Measurements from ENCODE around the gene GUCY2C. TPM values are rescaled to one million over a fixed set of nuclear protein-coding genes. Genes with fewer than 3 reads are reported as not detected.

The GUCY2C gene
- total and polyA plus RNA-seq, 3 experiments from 2014 or later, result not detected

GRCh38 chr12:14678547-14679150 is 17.8 kb downstream of the GUCY2C start:
- POLR2A ChIA-PET, result interaction anchor here (0.5 kb wide), 1 partner anchor 593 kb away, joined by 4 read pairs; no protein-coding TSS in a partner anchor
- no peak overlapping the region for H3K4me3 ChIP-seq (ENCODE audit: low read length)
- no peaks in the 10 kb centered on the region for H3K9me3 Mint-ChIP-seq
- no peaks in the 10 kb centered on the region for H3K4me1 ChIP-seq (ENCODE audit: insufficient read depth, low read length)
- H3K27ac ChIP-seq (ENCODE audit: low read depth, low read length), result no peak overlapping the region
- H3K27me3 ChIP-seq (ENCODE audit: insufficient read depth, low read length, poor library complexity, severe bottlenecking), result no peaks in the 10 kb centered on the region
- H3K9me3 ChIP-seq (ENCODE audit: low read length), result no peaks in the 10 kb centered on the region
- CTCF ChIA-PET, result no interaction called here
- no peaks in the 10 kb centered on the region for H3K4me1 Mint-ChIP-seq
- no peak overlapping the region for H3K27ac Mint-ChIP-seq
- no peak overlapping the region for H3K4me3 Mint-ChIP-seq
- H3K36me3 ChIP-seq (ENCODE audit: insufficient read depth, low read length), result no peaks in the 10 kb centered on the region
- DNase-seq, result no peak
- H3K27me3 Mint-ChIP-seq, result peaks cover 9 to 29% of the 10 kb centered on the region in 2 donors
- no peaks in the 10 kb centered on the region for H3K36me3 Mint-ChIP-seq

- Histone ChIP-seq H3K27me3 (ENCODE audit: insufficient read depth, low read length, poor library complexity, severe bottlenecking) (no peaks in the 10 kb centered on the region), H3K4me3 (ENCODE audit: low read length) (no peak overlapping the region), H3K36me3 (ENCODE audit: insufficient read depth, low read length) (no peaks in the 10 kb centered on the region), H3K4me1 (ENCODE audit: insufficient read depth, low read length) (no peaks in the 10 kb centered on the region), H3K27ac (ENCODE audit: low read depth, low read length) (no peak overlapping the region), H3K9me3 (ENCODE audit: low read length) (no peaks in the 10 kb centered on the region)
- no peaks in the 10 kb centered on the region for H3K9me3 Mint-ChIP-seq
- CTCF ChIA-PET, result interaction anchor here (1.0 to 2.1 kb wide), 2 partner anchors 40 to 430 kb away, joined by 3 to 9 read pairs; no protein-coding TSS in a partner anchor
- no peak overlapping the region for H3K4me3 Mint-ChIP-seq
- H3K27ac Mint-ChIP-seq, result no peak overlapping the region
- peaks cover 0 to 3% (median 0%) of the 10 kb centered on the region in 3 donors for H3K36me3 Mint-ChIP-seq
- POLR2A ChIA-PET, result no interaction called here
- peaks cover 1 to 8% of the 10 kb centered on the region in 2 donors for H3K27me3 Mint-ChIP-seq
- H3K4me1 Mint-ChIP-seq, result peaks cover 3 to 16% (median 9%) of the 10 kb centered on the region in 3 donors
- DNase-seq, result no peak
Observed at GRCh38 chr12:14668591-14668990, 27.8 kb downstream of the GUCY2C start.

- no peak overlapping the region for H3K27ac ChIP-seq (ENCODE audit: low read depth, low read length)
- H3K4me1 Mint-ChIP-seq, result peaks cover 3 to 16% (median 9%) of the 10 kb centered on the region in 3 donors
- no peaks in the 10 kb centered on the region for H3K9me3 ChIP-seq (ENCODE audit: low read length)
- H3K9me3 Mint-ChIP-seq, result no peaks in the 10 kb centered on the region
- peaks cover 6% of the 10 kb centered on the region in 2 donors for H3K27me3 Mint-ChIP-seq
- H3K4me3 ChIP-seq (ENCODE audit: low read length), result no peak overlapping the region
- no peaks in the 10 kb centered on the region for H3K4me1 ChIP-seq (ENCODE audit: insufficient read depth, low read length)
- no peak for DNase-seq
- no peaks in the 10 kb centered on the region for H3K36me3 Mint-ChIP-seq
- H3K27me3 ChIP-seq (ENCODE audit: insufficient read depth, low read length, poor library complexity, severe bottlenecking), result no peaks in the 10 kb centered on the region
- CTCF ChIA-PET, result interaction anchor here (1.2 to 1.7 kb wide), 5 partner anchors 12 to 41 kb away, joined by 3 to 8 read pairs (median 4); no protein-coding TSS in a partner anchor
- H3K4me3 Mint-ChIP-seq, result no peak overlapping the region
- H3K27ac Mint-ChIP-seq, result no peak overlapping the region
- H3K36me3 ChIP-seq (ENCODE audit: insufficient read depth, low read length), result no peaks in the 10 kb centered on the region
- POLR2A ChIA-PET, result interaction anchor here (0.6 kb wide), 2 partner anchors 301 to 428 kb away, joined by 5 to 6 read pairs; no protein-coding TSS in a partner anchor
Observed at GRCh38 chr12:14665354-14666348, 30.7 kb downstream of the GUCY2C start.

- Mint-ChIP-seq H3K4me1 (peaks cover 3 to 16% (median 9%) of the 10 kb centered on the region in 3 donors), H3K4me3 (no peak overlapping the region), H3K9me3 (no peaks in the 10 kb centered on the region), H3K36me3 (no peaks in the 10 kb centered on the region), H3K27me3 (peaks cover 6% of the 10 kb centered on the region in 2 donors), H3K27ac (no peak overlapping the region)
- no peaks in the 10 kb centered on the region for H3K36me3 ChIP-seq (ENCODE audit: insufficient read depth, low read length)
- no peak overlapping the region for H3K4me3 ChIP-seq (ENCODE audit: low read length)
- no peaks in the 10 kb centered on the region for H3K9me3 ChIP-seq (ENCODE audit: low read length)
- H3K4me1 ChIP-seq (ENCODE audit: insufficient read depth, low read length), result no peaks in the 10 kb centered on the region
- POLR2A ChIA-PET, result no interaction called here
- CTCF ChIA-PET, result interaction anchor here (1.1 to 2.9 kb wide), 7 partner anchors 11 to 479 kb away, joined by 3 to 16 read pairs (median 5); no protein-coding TSS in a partner anchor
- DNase-seq, result peak in 3 of 5 donors; percentile 26 to 42 (median 34)
- no peaks in the 10 kb centered on the region for H3K27me3 ChIP-seq (ENCODE audit: insufficient read depth, low read length, poor library complexity, severe bottlenecking)
- no peak overlapping the region for H3K27ac ChIP-seq (ENCODE audit: low read depth, low read length)
Observed at GRCh38 chr12:14664434-14665023, 31.9 kb downstream of the GUCY2C start.

DNA sequence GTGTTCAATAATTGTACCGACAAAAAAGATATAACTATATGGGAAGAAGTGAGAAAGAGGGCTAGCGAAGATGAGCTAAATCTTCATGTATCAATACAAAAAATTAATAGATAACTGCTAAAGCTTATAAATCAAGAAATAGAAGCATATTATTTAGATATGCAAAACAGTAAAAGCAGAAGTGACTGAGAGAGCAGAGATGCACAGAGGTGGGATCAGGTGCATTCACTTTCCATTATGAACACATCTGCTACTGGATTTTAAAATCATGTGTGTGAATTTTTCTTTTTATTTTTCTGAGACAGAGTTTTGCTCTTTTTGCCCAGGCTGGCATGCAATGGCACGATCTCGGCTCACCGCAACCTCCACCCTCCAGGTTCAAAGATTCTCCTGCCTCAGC is 33.4 kb downstream of the GUCY2C start:
- Histone ChIP-seq H3K9me3 (ENCODE audit: low read length) (no peaks in the 10 kb centered on the region), H3K36me3 (ENCODE audit: insufficient read depth, low read length) (no peaks in the 10 kb centered on the region), H3K27ac (ENCODE audit: low read depth, low read length) (no peak overlapping the region), H3K4me1 (ENCODE audit: insufficient read depth, low read length) (no peaks in the 10 kb centered on the region), H3K4me3 (ENCODE audit: low read length) (no peak overlapping the region), H3K27me3 (ENCODE audit: insufficient read depth, low read length, poor library complexity, severe bottlenecking) (no peaks in the 10 kb centered on the region)
- Mint-ChIP-seq H3K27ac (no peak overlapping the region), H3K36me3 (no peaks in the 10 kb centered on the region), H3K9me3 (no peaks in the 10 kb centered on the region), H3K4me1 (peaks cover 3 to 16% (median 9%) of the 10 kb centered on the region in 3 donors), H3K4me3 (no peak overlapping the region), H3K27me3 (peaks cover 6 to 10% of the 10 kb centered on the region in 2 donors)
- DNase-seq, result no peak
- ChIA-PET POLR2A (no interaction called here), CTCF (interaction anchor here (0.9 to 2.9 kb wide), 5 partner anchors 19 to 477 kb away, joined by 3 to 16 read pairs (median 4); no protein-coding TSS in a partner anchor)

GRCh38 chr12:14656846-14657245 is 39.6 kb downstream of the GUCY2C start:
- no peak for DNase-seq
- no peaks in the 10 kb centered on the region for H3K9me3 Mint-ChIP-seq
- Histone ChIP-seq H3K9me3 (ENCODE audit: low read length) (no peaks in the 10 kb centered on the region), H3K4me3 (ENCODE audit: low read length) (no peak overlapping the region), H3K27ac (ENCODE audit: low read depth, low read length) (no peak overlapping the region), H3K4me1 (ENCODE audit: insufficient read depth, low read length) (no peaks in the 10 kb centered on the region), H3K36me3 (ENCODE audit: insufficient read depth, low read length) (no peaks in the 10 kb centered on the region), H3K27me3 (ENCODE audit: insufficient read depth, low read length, poor library complexity, severe bottlenecking) (no peaks in the 10 kb centered on the region)
- ChIA-PET POLR2A (no interaction called here), CTCF (no interaction called here)
- H3K36me3 Mint-ChIP-seq, result no peaks in the 10 kb centered on the region
- no peaks in the 10 kb centered on the region for H3K4me1 Mint-ChIP-seq
- H3K27ac Mint-ChIP-seq, result no peak overlapping the region
- H3K27me3 Mint-ChIP-seq, result peaks cover 2 to 16% of the 10 kb centered on the region in 2 donors
- H3K4me3 Mint-ChIP-seq, result no peak overlapping the region

DNA sequence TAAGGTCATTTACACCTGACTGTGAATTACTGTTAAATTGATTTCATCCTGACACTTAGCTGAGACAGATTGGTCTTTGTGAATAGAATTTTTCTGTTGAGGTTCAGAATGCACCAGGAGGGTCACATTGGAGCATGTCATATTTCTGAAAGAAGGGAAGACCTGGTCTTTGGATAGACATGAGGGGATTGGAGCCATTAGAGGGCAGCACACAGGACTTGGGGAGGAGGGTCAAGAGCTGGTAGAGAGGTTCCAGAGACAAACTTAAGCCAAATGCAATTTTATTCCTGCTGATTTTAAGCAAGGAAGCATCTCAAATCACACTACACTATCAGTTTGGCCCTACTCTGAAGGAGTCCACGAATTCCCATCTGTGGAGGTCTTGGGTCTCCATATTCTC is 41.1 kb downstream of the GUCY2C start:
- no peak overlapping the region for H3K27ac ChIP-seq (ENCODE audit: low read depth, low read length)
- H3K9me3 Mint-ChIP-seq, result no peaks in the 10 kb centered on the region
- no peak overlapping the region for H3K27ac Mint-ChIP-seq
- no peaks in the 10 kb centered on the region for H3K27me3 ChIP-seq (ENCODE audit: insufficient read depth, low read length, poor library complexity, severe bottlenecking)
- H3K9me3 ChIP-seq (ENCODE audit: low read length), result no peaks in the 10 kb centered on the region
- peaks cover 0 to 21% of the 10 kb centered on the region in 2 donors for H3K27me3 Mint-ChIP-seq
- H3K36me3 ChIP-seq (ENCODE audit: insufficient read depth, low read length), result no peaks in the 10 kb centered on the region
- peak overlapping the region in 1 of 7 donors; percentile 24 for H3K4me3 Mint-ChIP-seq
- ChIA-PET CTCF (no interaction called here), POLR2A (no interaction called here)
- no peak overlapping the region for H3K4me3 ChIP-seq (ENCODE audit: low read length)
- no peaks in the 10 kb centered on the region for H3K4me1 ChIP-seq (ENCODE audit: insufficient read depth, low read length)
- DNase-seq, result no peak
- H3K36me3 Mint-ChIP-seq, result no peaks in the 10 kb centered on the region
- H3K4me1 Mint-ChIP-seq, result no peaks in the 10 kb centered on the region
